Measurements from ENCODE around the gene FBXO46.
"Not testable (repeated sequence)": the region's sequence is repeated elsewhere in the genome, so short reads cannot be mapped to it uniquely, and the experiment has no call there.

The FBXO46 gene

GRCh38 chr19:45766296-45766868 lies 35.7 kb upstream of the FBXO46 start:
- no peak for DNase-seq (ENCODE audit: low read depth)

- no peak for DNase-seq (ENCODE audit: low read depth)
These were observed 35.1 kb upstream of the FBXO46 start for GRCh38 chr19:45765702-45766295.

GRCh38 chr19:45764945-45765701 lies 34.4 kb upstream of the FBXO46 start:
- DNase-seq (ENCODE audit: low read depth): no peak

GRCh38 chr19:45764475-45764874 lies 33.8 kb upstream of the FBXO46 start:
- DNase-seq (ENCODE audit: low read depth): no peak

GRCh38 chr19:45763691-45764294 lies 33.1 kb upstream of the FBXO46 start:
- no peak for DNase-seq (ENCODE audit: low read depth)

- no peak for DNase-seq (ENCODE audit: low read depth)
These were observed 32.4 kb upstream of the FBXO46 start for GRCh38 chr19:45762870-45763631.

GRCh38 chr19:45761714-45762113 lies 31.0 kb upstream of the FBXO46 start:
- DNase-seq (ENCODE audit: low read depth): no peak

- no peak for DNase-seq (ENCODE audit: low read depth)
These were observed 28.2 kb upstream of the FBXO46 start for GRCh38 chr19:45758921-45759320.

GRCh38 chr19:45757695-45758094 lies 27.0 kb upstream of the FBXO46 start:
- no peak for DNase-seq (ENCODE audit: low read depth)

GRCh38 chr19:45754323-45754722 lies 23.6 kb upstream of the FBXO46 start:
- DNase-seq (ENCODE audit: low read depth): no peak

- DNase-seq (ENCODE audit: low read depth): no peak
These were observed 22.9 kb upstream of the FBXO46 start for GRCh38 chr19:45753548-45753947.

- DNase-seq (ENCODE audit: low read depth): no peak
These were observed 21.9 kb upstream of the FBXO46 start for GRCh38 chr19:45752639-45753038.

GRCh38 chr19:45751483-45751882 lies 20.8 kb upstream of the FBXO46 start:
- DNase-seq (ENCODE audit: low read depth): not testable (repeated sequence)

GRCh38 chr19:45747513-45747912 lies 16.8 kb upstream of the FBXO46 start:
- no peak for DNase-seq (ENCODE audit: low read depth)

GRCh38 chr19:45746866-45747265 lies 16.2 kb upstream of the FBXO46 start:
- no peak for DNase-seq (ENCODE audit: low read depth)

GRCh38 chr19:45745606-45746005 lies 14.9 kb upstream of the FBXO46 start:
- DNase-seq (ENCODE audit: low read depth): no peak

GRCh38 chr19:45742969-45743368 lies 12.3 kb upstream of the FBXO46 start:
- DNase-seq (ENCODE audit: low read depth): no peak

GRCh38 chr19:45739498-45740439 lies 9.1 kb upstream of the FBXO46 start:
- no peak for DNase-seq (ENCODE audit: low read depth)

GRCh38 chr19:45733160-45733810 lies 2.6 kb upstream of the FBXO46 start, which contains the start of gene MEIOSIN:
Gene MEIOSIN (plus strand): TSS chr19:45733439. CDS start chr19:45735377, 1,938 bp downstream.
- DNase-seq (ENCODE audit: low read depth): no peak

GRCh38 chr19:45729800-45730290 lies 851 bp downstream of the FBXO46 start:
- DNase-seq (ENCODE audit: low read depth): no peak
